Activated naive CD4-positive, alpha-beta T cell treated with anti-CD3 and anti-CD28 coated beads, Interleukin-2, amount 50 U/mL, for 24 hours (primary cell): ENCODE data around the gene FXN.

ENCODE experiments used
- H3K27ac Mint-ChIP-seq: one replicate; pipeline ENCODE4 v1.8.0; 2021; ENCODE audit warnings: mild to moderate bottlenecking, mixed read lengths
- H3K27me3 Mint-ChIP-seq: one replicate; pipeline ENCODE4 v1.8.0; 2021; ENCODE audit warnings: mixed read lengths
- H3K36me3 Mint-ChIP-seq: one replicate; pipeline ENCODE4 v1.8.0; 2021; ENCODE audit warnings: mixed read lengths
- H3K4me1 Mint-ChIP-seq: one replicate; pipeline ENCODE4 v1.8.0; 2021; ENCODE audit warnings: mixed read lengths
- H3K4me3 Mint-ChIP-seq: one replicate; pipeline ENCODE4 v1.8.0; 2021; ENCODE audit warnings: mild to moderate bottlenecking, mixed read lengths
- H3K9me3 Mint-ChIP-seq: one replicate; pipeline ENCODE4 v1.8.0; 2021; ENCODE audit warnings: mixed read lengths

The FXN gene

GRCh38 chr9:69016191-69017096, 19.1 kb upstream of the FXN start:
- H3K36me3 Mint-ChIP-seq, result no peaks in the 10 kb centered on the region
- H3K4me3 Mint-ChIP-seq, result no peak overlapping the region
- peaks cover 37% of the 10 kb centered on the region for H3K4me1 Mint-ChIP-seq
- no peak overlapping the region for H3K27ac Mint-ChIP-seq
- peaks cover 4% of the 10 kb centered on the region for H3K27me3 Mint-ChIP-seq
- no peaks in the 10 kb centered on the region for H3K9me3 Mint-ChIP-seq

GRCh38 chr9:69018737-69019136, 16.8 kb upstream of the FXN start:
- no peak overlapping the region for H3K4me3 Mint-ChIP-seq
- no peaks in the 10 kb centered on the region for H3K36me3 Mint-ChIP-seq
- H3K9me3 Mint-ChIP-seq, result no peaks in the 10 kb centered on the region
- H3K27ac Mint-ChIP-seq, result peak overlapping the region; percentile 31
- H3K4me1 Mint-ChIP-seq, result peaks cover 26% of the 10 kb centered on the region
- H3K27me3 Mint-ChIP-seq, result no peaks in the 10 kb centered on the region

GRCh38 chr9:69019808-69020207, 15.7 kb upstream of the FXN start:
- no peaks in the 10 kb centered on the region for H3K27me3 Mint-ChIP-seq
- peak overlapping the region; percentile 31 for H3K27ac Mint-ChIP-seq
- peaks cover 30% of the 10 kb centered on the region for H3K4me1 Mint-ChIP-seq
- H3K4me3 Mint-ChIP-seq, result peak overlapping the region; percentile 62
- H3K9me3 Mint-ChIP-seq, result no peaks in the 10 kb centered on the region
- H3K36me3 Mint-ChIP-seq, result no peaks in the 10 kb centered on the region

- H3K4me1 Mint-ChIP-seq, result peaks cover 30% of the 10 kb centered on the region
- H3K4me3 Mint-ChIP-seq, result peak overlapping the region; percentile 62
- H3K27me3 Mint-ChIP-seq, result no peaks in the 10 kb centered on the region
- H3K36me3 Mint-ChIP-seq, result no peaks in the 10 kb centered on the region
- no peaks in the 10 kb centered on the region for H3K9me3 Mint-ChIP-seq
- no peak overlapping the region for H3K27ac Mint-ChIP-seq
These were observed 15.0 kb upstream of the FXN start for GRCh38 chr9:69020301-69021145.

GRCh38 chr9:69023650-69024049, 11.9 kb upstream of the FXN start:
- H3K27ac Mint-ChIP-seq, result no peak overlapping the region

GRCh38 chr9:69027355-69028097, 8.0 kb upstream of the FXN start:
- Mint-ChIP-seq H3K4me1 (peaks cover 56% of the 10 kb centered on the region), H3K36me3 (no peaks in the 10 kb centered on the region), H3K9me3 (no peaks in the 10 kb centered on the region), H3K27me3 (no peaks in the 10 kb centered on the region), H3K4me3 (no peak overlapping the region), H3K27ac (no peak overlapping the region)

More at GRCh38 chr9:69023650-69024049, 11.9 kb upstream of the FXN start:
- Mint-ChIP-seq H3K36me3 (no peaks in the 10 kb centered on the region), H3K4me1 (peaks cover 42% of the 10 kb centered on the region), H3K9me3 (no peaks in the 10 kb centered on the region), H3K4me3 (no peak overlapping the region), H3K27me3 (no peaks in the 10 kb centered on the region)

- H3K4me3 Mint-ChIP-seq, result peak overlapping the region; percentile 11
- no peak overlapping the region for H3K27ac Mint-ChIP-seq
- no peaks in the 10 kb centered on the region for H3K27me3 Mint-ChIP-seq
- H3K36me3 Mint-ChIP-seq, result no peaks in the 10 kb centered on the region
- no peaks in the 10 kb centered on the region for H3K9me3 Mint-ChIP-seq
- H3K4me1 Mint-ChIP-seq, result peaks cover 56% of the 10 kb centered on the region
These were observed 6.8 kb upstream of the FXN start for GRCh38 chr9:69028754-69029153.

GRCh38 chr9:69029535-69029934, 6.0 kb upstream of the FXN start:
- peaks cover 51% of the 10 kb centered on the region for H3K4me1 Mint-ChIP-seq
- H3K36me3 Mint-ChIP-seq, result no peaks in the 10 kb centered on the region
- peak overlapping the region; percentile 56 for H3K27ac Mint-ChIP-seq
- H3K4me3 Mint-ChIP-seq, result no peak overlapping the region
- H3K27me3 Mint-ChIP-seq, result no peaks in the 10 kb centered on the region
- no peaks in the 10 kb centered on the region for H3K9me3 Mint-ChIP-seq

- peaks cover 52% of the 10 kb centered on the region for H3K4me1 Mint-ChIP-seq
- H3K27me3 Mint-ChIP-seq, result no peaks in the 10 kb centered on the region
- H3K36me3 Mint-ChIP-seq, result no peaks in the 10 kb centered on the region
- no peak overlapping the region for H3K27ac Mint-ChIP-seq
- no peak overlapping the region for H3K4me3 Mint-ChIP-seq
- H3K9me3 Mint-ChIP-seq, result no peaks in the 10 kb centered on the region
These were observed 4.5 kb upstream of the FXN start for GRCh38 chr9:69030851-69031645.

- no peaks in the 10 kb centered on the region for H3K27me3 Mint-ChIP-seq
- H3K9me3 Mint-ChIP-seq, result no peaks in the 10 kb centered on the region
- H3K36me3 Mint-ChIP-seq, result no peaks in the 10 kb centered on the region
- no peak overlapping the region for H3K4me3 Mint-ChIP-seq
- no peak overlapping the region for H3K27ac Mint-ChIP-seq
- peaks cover 48% of the 10 kb centered on the region for H3K4me1 Mint-ChIP-seq
These were observed 1.5 kb upstream of the FXN start for GRCh38 chr9:69034071-69034470.

- H3K27me3 Mint-ChIP-seq, result no peaks in the 10 kb centered on the region
- H3K27ac Mint-ChIP-seq, result peak overlapping the region; percentile 84
- peaks cover 3% of the 10 kb centered on the region for H3K36me3 Mint-ChIP-seq
- H3K4me3 Mint-ChIP-seq, result peak overlapping the region; percentile 97
- H3K4me1 Mint-ChIP-seq, result peaks cover 37% of the 10 kb centered on the region
- no peaks in the 10 kb centered on the region for H3K9me3 Mint-ChIP-seq
These were observed 757 bp downstream of the FXN start for GRCh38 chr9:69036309-69036708.

- Mint-ChIP-seq H3K9me3 (no peaks in the 10 kb centered on the region), H3K36me3 (peaks cover 3% of the 10 kb centered on the region), H3K27ac (peak overlapping the region; percentile 84)
These were observed 1.2 kb downstream of the FXN start for GRCh38 chr9:69036799-69037198.

GRCh38 chr9:69040646-69041045, 5.1 kb downstream of the FXN start:
- H3K27me3 Mint-ChIP-seq, result no peaks in the 10 kb centered on the region
- H3K4me1 Mint-ChIP-seq, result peaks cover 55% of the 10 kb centered on the region
- no peak overlapping the region for H3K27ac Mint-ChIP-seq
- H3K4me3 Mint-ChIP-seq, result no peak overlapping the region
- H3K9me3 Mint-ChIP-seq, result no peaks in the 10 kb centered on the region
- H3K36me3 Mint-ChIP-seq, result peaks cover 3% of the 10 kb centered on the region

More at GRCh38 chr9:69036799-69037198, 1.2 kb downstream of the FXN start:
- peaks cover 32% of the 10 kb centered on the region for H3K4me1 Mint-ChIP-seq
- peak overlapping the region; percentile 97 for H3K4me3 Mint-ChIP-seq
- no peaks in the 10 kb centered on the region for H3K27me3 Mint-ChIP-seq

- Mint-ChIP-seq H3K4me1 (peaks cover 44% of the 10 kb centered on the region), H3K4me3 (no peak overlapping the region), H3K9me3 (no peaks in the 10 kb centered on the region), H3K27me3 (no peaks in the 10 kb centered on the region), H3K36me3 (peaks cover 8% of the 10 kb centered on the region), H3K27ac (peak overlapping the region; percentile 18)
These were observed 9.0 kb downstream of the FXN start for GRCh38 chr9:69044240-69045219.
